ENCODE measurements around the gene CDK2AP2.

Gene CDK2AP2

GRCh38 chr11:67496113-67496512, 11.8 kb downstream of the CDK2AP2 start:
- H3K9ac ChIP-seq (ENCODE audit: low read depth, low read length, poor library complexity, severe bottlenecking), result no peak overlapping the region
- no peak overlapping the region for H2AFZ ChIP-seq (ENCODE audit: low read length)
- H3K27me3 ChIP-seq (ENCODE audit: insufficient read depth, low read length, poor library complexity, severe bottlenecking), result no peaks in the 10 kb centered on the region
- H4K20me1 ChIP-seq (ENCODE audit: insufficient read depth, low read length, poor library complexity, severe bottlenecking), result no peaks in the 10 kb centered on the region
- no peak overlapping the region for H3K4me3 ChIP-seq (ENCODE audit: low read length, poor library complexity, severe bottlenecking)
- peaks cover 12% of the 10 kb centered on the region; the same call in 1 of the 2 replicates for H3K36me3 ChIP-seq (ENCODE audit: insufficient read depth, low read length)
- TF ChIP-seq CTCF (conservative IDR thresholded peaks at IDR 0.05; ENCODE audit: low read length) (no peak), EZH2phosphoT487 (IDR thresholded peaks at IDR 0.05; ENCODE audit: borderline replicate concordance) (no peak)
- no peak overlapping the region for H3K4me2 ChIP-seq (ENCODE audit: low read depth, low read length, poor library complexity, severe bottlenecking)
- no peaks in the 10 kb centered on the region for H3K9me2 ChIP-seq (replicated peaks; ENCODE audit: low read depth, low read length)
- H3K4me1 ChIP-seq (ENCODE audit: insufficient read depth, low read length, poor library complexity, severe bottlenecking), result peaks cover 12% of the 10 kb centered on the region
- H3F3A ChIP-seq (ENCODE audit: low read depth), result no peaks in the 10 kb centered on the region
- H3K9me3 ChIP-seq (ENCODE audit: insufficient read depth, low read depth, low read length), result no peaks in the 10 kb centered on the region
- H3K79me2 ChIP-seq (ENCODE audit: insufficient read depth, low read length), result no peaks in the 10 kb centered on the region

- TF ChIP-seq EZH2phosphoT487 (IDR thresholded peaks at IDR 0.05; ENCODE audit: borderline replicate concordance) (no peak), CTCF (conservative IDR thresholded peaks at IDR 0.05; ENCODE audit: low read length) (no peak)
- H3F3A ChIP-seq (ENCODE audit: low read depth), result no peaks in the 10 kb centered on the region
- no peak overlapping the region for H2AFZ ChIP-seq (ENCODE audit: low read length)
- H3K9me3 ChIP-seq (ENCODE audit: insufficient read depth, low read depth, low read length), result no peaks in the 10 kb centered on the region
- H3K4me2 ChIP-seq (ENCODE audit: low read depth, low read length, poor library complexity, severe bottlenecking), result no peak overlapping the region
- H3K4me3 ChIP-seq (ENCODE audit: low read length, poor library complexity, severe bottlenecking), result no peak overlapping the region
- H3K36me3 ChIP-seq (ENCODE audit: insufficient read depth, low read length), result peaks cover 18% of the 10 kb centered on the region; the same call in 1 of the 2 replicates
- no peaks in the 10 kb centered on the region for H4K20me1 ChIP-seq (ENCODE audit: insufficient read depth, low read length, poor library complexity, severe bottlenecking)
- H3K4me1 ChIP-seq (ENCODE audit: insufficient read depth, low read length, poor library complexity, severe bottlenecking), result peaks cover 5% of the 10 kb centered on the region
- no peak overlapping the region for H3K9ac ChIP-seq (ENCODE audit: low read depth, low read length, poor library complexity, severe bottlenecking)
- no peaks in the 10 kb centered on the region for H3K9me2 ChIP-seq (replicated peaks; ENCODE audit: low read depth, low read length)
- H3K27me3 ChIP-seq (ENCODE audit: insufficient read depth, low read length, poor library complexity, severe bottlenecking), result no peaks in the 10 kb centered on the region
- no peaks in the 10 kb centered on the region for H3K79me2 ChIP-seq (ENCODE audit: insufficient read depth, low read length)
Observed at GRCh38 chr11:67495234-67496005, 12.5 kb downstream of the CDK2AP2 start.

GRCh38 chr11:67494371-67495233, 13.4 kb downstream of the CDK2AP2 start:
- no peaks in the 10 kb centered on the region for H3K9me2 ChIP-seq (replicated peaks; ENCODE audit: low read depth, low read length)
- H2AFZ ChIP-seq (ENCODE audit: low read length), result no peak overlapping the region
- TF ChIP-seq CTCF (conservative IDR thresholded peaks at IDR 0.05; ENCODE audit: low read length) (no peak), EZH2phosphoT487 (IDR thresholded peaks at IDR 0.05; ENCODE audit: borderline replicate concordance) (no peak)
- no peaks in the 10 kb centered on the region for H3F3A ChIP-seq (ENCODE audit: low read depth)
- H3K27me3 ChIP-seq (ENCODE audit: insufficient read depth, low read length, poor library complexity, severe bottlenecking), result no peaks in the 10 kb centered on the region
- H3K79me2 ChIP-seq (ENCODE audit: insufficient read depth, low read length), result no peaks in the 10 kb centered on the region
- H3K4me3 ChIP-seq (ENCODE audit: low read length, poor library complexity, severe bottlenecking), result no peak overlapping the region
- no peaks in the 10 kb centered on the region for H3K4me1 ChIP-seq (ENCODE audit: insufficient read depth, low read length, poor library complexity, severe bottlenecking)
- no peak overlapping the region for H3K9ac ChIP-seq (ENCODE audit: low read depth, low read length, poor library complexity, severe bottlenecking)
- H3K4me2 ChIP-seq (ENCODE audit: low read depth, low read length, poor library complexity, severe bottlenecking), result no peak overlapping the region
- H3K36me3 ChIP-seq (ENCODE audit: insufficient read depth, low read length), result peaks cover 27% of the 10 kb centered on the region; the same call in 1 of the 2 replicates
- no peaks in the 10 kb centered on the region for H3K9me3 ChIP-seq (ENCODE audit: insufficient read depth, low read depth, low read length)
- H4K20me1 ChIP-seq (ENCODE audit: insufficient read depth, low read length, poor library complexity, severe bottlenecking), result no peaks in the 10 kb centered on the region

All from Loucy (cell line).